Stimulated activated naive CD4-positive, alpha-beta T cell (primary cell): ENCODE measurements around the gene RRP1.

Source experiments
- DNase-seq, 6 experiments: peaks; one replicate each; lab custom pipeline; 2025; lab: John Stamatoyannopoulos, UW

The RRP1 gene

GRCh38 chr21:43758811-43759210 is 30.6 kb upstream of the RRP1 start:
- no peak for DNase-seq

GRCh38 chr21:43759651-43760050 is 29.7 kb upstream of the RRP1 start:
- no peak for DNase-seq

DNA sequence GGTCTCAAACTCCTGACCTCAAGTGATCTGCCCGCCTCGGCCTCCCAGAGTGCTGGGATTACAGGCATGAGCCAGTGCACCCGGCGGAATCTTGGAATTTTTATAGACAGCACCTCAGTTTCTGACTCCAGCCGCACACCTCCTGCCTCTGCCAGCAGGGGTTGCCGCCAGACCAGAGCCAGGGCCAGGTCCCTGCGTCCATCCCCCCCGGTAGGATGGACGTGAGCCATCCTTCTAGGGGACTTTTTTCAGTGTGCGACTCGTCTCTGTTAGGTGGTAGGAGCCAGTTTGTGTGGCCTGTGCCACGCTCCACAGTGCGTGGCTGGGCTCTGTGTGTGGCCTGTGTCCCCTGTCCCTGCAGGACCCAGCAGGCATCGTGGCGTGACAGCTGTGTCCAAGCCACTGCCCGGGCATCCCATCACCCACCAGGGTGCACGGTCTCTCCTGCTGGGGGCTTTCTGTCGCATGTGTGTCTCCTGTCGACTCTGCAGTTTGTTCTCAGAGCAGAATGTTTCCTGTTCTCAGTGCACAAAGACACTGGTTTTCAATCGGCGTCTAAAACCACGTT is 28.9 kb upstream of the RRP1 start:
- no peak for DNase-seq

DNA sequence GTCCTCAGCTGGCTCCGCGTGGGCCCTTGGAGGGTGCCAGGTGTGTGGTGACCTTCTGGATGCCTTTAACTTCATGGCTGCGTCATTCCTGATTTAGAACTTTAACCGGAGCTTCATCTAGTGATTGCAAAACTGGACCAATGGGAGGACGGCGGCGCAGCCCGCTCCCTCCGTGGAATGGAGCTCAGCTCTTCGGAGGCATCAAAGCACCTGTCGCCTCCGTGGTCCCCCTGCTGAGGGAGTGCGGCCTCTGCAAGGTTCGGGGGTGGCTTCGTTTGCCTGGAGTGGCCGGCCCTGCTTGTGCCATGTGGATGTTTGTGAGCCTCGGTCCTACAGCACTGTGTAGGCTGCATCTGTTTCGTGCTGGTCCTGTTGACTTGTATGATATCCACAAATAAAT is 27.5 kb upstream of the RRP1 start:
- no peak for DNase-seq

GRCh38 chr21:43762303-43763128 is 26.9 kb upstream of the RRP1 start:
- no peak for DNase-seq

DNA sequence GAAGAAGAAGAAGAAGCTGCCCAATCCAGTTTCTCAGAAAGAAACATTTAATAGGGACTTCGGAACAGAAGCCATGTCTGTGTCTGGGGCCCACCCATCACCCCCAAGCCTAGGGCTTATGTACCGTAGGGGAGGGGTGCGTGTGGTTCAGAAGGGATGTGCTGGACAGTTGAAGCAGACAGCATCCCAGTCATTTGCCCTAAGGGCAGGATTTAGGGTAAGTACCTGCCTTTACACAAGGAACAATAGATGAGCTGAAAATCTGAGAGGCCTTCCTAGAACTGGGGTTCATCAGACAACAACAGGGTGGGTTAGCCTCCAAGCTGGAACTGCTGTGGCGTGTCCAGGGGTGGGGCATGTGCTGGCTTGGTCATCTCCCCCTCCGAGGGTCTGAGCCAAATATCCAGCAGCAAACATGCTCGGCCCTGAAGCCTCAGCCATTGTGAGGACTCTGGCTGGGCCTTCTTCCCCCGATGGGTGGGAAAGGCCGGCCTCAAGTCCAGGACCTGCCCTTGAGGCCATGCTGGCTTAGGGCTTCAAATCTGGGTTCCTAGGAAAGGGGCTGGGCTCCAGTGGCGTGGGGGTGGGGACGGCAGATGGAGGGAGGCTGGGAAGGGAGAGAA is 25.4 kb upstream of the RRP1 start:
- no peak for DNase-seq

GRCh38 chr21:43764576-43765495 is 24.5 kb upstream of the RRP1 start:
- DNase-seq, result no peak

- DNase-seq, result no peak
Measured at GRCh38 chr21:43766734-43767497, 22.5 kb upstream of the RRP1 start.

GRCh38 chr21:43767498-43767983 is 21.8 kb upstream of the RRP1 start:
- no peak for DNase-seq

DNA sequence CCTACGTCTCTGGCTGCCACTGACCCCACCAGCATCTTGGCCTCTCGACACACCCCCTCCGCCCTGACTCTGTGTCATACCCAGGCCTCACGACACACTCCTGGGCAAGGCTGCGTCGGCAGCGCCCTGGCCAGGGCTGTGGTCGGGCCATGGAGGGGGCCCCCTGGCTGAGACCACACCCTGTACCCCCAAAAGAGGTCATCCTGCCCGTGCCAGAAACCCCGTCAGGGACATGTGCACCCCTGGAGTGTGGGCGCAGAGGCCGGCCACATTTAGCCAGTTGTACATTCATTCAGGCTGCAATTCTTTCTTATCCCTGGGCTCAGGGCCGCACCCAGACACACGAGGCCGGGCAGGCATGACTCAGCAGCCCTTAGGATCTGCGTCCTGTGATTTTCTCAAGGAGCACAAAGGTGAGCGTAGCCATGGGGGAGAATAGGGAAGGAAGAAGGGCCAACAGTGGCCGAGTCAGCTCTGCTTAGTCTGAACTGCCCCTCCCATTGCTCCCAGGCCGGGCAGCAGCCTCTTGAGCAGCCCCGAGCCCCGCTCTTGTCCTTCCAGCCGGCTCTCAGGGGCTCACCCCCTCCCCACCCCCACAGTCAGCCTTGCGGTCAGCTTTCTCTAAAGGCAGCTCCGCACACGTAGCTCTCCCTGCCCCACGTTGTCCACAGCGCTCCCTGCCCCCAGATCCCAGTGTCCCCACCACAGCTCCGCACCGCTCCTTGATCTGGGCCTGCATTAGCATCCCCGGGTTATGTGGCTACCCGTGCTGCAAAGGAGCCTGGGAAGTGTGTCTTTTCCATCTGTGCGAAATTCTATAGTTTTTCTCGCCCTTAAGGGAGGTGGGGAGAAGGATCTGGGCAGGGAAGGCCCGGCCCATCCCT is 21.2 kb upstream of the RRP1 start:
- no peak for DNase-seq

DNA sequence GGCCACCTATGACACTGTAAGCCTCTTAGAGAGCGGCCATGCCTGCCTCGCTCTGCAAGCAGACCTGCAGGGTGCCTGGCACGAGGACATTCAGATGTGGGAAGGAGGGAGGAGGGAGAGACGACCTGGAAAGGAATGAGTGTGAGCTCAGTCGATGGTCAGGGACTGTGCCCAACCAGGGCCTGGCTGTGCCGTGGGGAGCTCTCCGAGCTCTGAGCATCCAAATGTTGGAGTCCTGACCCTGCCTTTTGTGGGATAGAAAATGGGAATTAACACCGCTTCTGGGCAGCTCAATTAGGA is 20.6 kb upstream of the RRP1 start:
- DNase-seq, result no peak

- DNase-seq, result no peak
Measured at GRCh38 chr21:43769325-43769958, 19.9 kb upstream of the RRP1 start.

- no peak for DNase-seq
Measured at GRCh38 chr21:43770066-43770655, 19.2 kb upstream of the RRP1 start.

DNA sequence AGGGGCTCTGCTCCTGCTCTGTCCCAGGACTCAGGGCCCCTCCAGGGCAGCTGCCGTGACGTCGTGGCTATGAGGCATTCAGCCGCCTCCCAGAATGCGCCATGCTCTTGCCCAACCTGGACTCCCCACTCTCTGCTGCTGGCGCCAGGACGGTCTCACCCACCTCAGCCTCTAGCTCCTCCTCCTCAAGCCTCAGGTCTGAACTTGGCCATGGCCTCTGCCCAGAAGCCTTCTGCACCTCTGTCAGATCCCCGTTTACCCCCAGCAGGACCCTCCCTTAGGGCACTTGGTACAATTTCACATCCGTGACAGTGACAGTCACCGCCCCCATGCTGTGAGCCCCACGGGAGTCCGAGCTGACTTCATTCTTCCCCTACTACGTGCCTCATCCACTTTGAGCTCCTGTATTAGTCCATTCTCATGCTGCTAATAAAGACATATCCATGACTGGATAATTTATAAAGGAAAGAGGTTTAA is 18.1 kb upstream of the RRP1 start:
- DNase-seq, result no peak

DNA sequence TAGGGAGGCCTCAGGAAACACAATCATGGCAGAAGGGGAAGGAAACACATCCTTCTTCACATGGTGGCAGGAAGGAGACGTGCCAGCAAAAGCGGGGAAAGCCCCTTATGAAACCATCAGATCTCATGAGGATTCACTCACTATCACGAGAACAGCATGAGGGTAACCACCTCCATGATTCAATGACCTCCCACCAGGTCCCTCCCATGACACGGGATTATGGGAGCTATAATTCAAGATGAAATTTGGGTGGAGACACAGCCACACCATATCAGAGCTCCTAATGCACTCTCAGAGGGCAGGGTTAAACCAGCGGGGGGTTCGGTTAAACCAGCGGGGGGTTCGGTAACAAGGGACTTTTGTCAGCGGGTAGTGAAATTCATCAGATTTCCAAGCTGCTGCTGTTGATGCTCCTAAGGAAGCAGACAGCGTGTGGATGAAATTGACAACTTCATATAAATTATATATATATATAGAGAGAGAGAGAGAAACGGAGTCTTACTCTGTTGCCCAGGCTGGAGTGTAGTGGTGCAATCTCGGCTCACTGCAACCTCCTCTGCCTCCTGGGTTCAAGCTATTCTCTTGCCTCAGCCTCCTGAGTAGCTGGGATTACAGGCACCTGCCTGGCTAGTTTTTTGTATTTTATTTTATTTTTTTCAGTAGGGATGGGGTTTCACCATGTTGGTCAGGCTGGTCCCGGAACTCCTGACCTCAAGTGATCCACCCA is 17.5 kb upstream of the RRP1 start:
- no peak for DNase-seq

DNA sequence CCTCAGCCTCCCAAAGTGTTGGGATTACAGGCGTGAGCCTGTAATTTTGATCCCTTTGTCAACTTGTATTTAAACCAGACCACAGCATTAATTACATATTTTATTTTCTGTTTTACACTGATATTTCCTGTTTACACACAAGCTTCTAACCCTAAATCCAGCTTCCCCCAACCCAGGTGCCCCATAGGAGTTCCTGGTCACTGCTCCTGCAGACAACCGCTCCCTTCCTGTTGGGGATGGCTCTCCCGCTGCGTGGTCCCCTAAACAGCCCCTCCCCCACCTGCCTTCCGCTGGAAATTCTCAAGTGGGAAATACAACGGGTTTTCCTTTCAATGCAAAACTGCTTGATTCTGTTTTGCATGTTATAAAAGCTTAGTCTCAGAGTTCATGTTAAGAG is 17.0 kb upstream of the RRP1 start:
- DNase-seq, result no peak

- no peak for DNase-seq
Measured at GRCh38 chr21:43774163-43774562, 15.2 kb upstream of the RRP1 start.

DNA sequence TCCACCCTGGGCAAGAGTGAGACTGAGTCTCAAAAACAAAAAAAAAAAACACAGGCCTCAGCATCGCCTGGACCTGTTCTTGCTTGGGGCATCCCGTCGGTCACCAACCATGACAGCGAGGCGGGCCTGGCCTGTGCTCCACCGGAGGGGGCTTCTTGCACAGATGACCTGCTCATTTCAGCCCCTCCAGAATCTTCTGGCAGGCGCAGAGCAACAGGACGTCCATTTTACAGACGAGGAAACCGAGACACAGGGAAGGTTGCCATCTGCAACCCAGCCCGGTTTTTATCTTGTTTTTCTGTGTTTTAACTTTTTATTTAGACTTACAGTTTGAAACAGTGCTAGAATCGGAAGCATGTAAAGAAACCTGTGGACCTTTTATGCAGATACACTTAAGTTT is 14.2 kb upstream of the RRP1 start:
- DNase-seq, result no peak
